DOHH2 (cell line): ENCODE measurements around the gene POLRMT.

Experiments
- EZH2phosphoT487 ChIP-seq: fragments of 200-600 bp; sonication (generic); IDR thresholded peaks from 2 replicates; pipeline ENCODE4 v1.6.1; 2017; ENCODE audit warnings: borderline replicate concordance, mild to moderate bottlenecking, antibody characterized with exemption, low read length, moderate library complexity, mixed read lengths
- TF ChIP-seq, protein P1 (sequence below): fragments of 200-600 bp; sonication (generic); IDR thresholded peaks from one replicate; pipeline ENCODE4 v1.5.1; 2014; ENCODE audit warnings: antibody characterized with exemption, mild to moderate bottlenecking, low read depth, low read length; ENCODE audit not compliant: poor library complexity, severe bottlenecking

GRCh38 chr19:607301-608154 lies 25.8 kb downstream of the POLRMT start:
- TF ChIP-seq EZH2phosphoT487 = no peak
- TF ChIP-seq, protein P1, sequence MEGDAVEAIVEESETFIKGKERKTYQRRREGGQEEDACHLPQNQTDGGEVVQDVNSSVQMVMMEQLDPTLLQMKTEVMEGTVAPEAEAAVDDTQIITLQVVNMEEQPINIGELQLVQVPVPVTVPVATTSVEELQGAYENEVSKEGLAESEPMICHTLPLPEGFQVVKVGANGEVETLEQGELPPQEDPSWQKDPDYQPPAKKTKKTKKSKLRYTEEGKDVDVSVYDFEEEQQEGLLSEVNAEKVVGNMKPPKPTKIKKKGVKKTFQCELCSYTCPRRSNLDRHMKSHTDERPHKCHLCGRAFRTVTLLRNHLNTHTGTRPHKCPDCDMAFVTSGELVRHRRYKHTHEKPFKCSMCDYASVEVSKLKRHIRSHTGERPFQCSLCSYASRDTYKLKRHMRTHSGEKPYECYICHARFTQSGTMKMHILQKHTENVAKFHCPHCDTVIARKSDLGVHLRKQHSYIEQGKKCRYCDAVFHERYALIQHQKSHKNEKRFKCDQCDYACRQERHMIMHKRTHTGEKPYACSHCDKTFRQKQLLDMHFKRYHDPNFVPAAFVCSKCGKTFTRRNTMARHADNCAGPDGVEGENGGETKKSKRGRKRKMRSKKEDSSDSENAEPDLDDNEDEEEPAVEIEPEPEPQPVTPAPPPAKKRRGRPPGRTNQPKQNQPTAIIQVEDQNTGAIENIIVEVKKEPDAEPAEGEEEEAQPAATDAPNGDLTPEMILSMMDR = no peak
